ENCODE data around the gene FES. TPM values are rescaled to one million over a fixed set of nuclear protein-coding genes. Genes with fewer than 3 reads are reported as not detected.
"Not testable (repeated sequence)": the region's sequence is repeated elsewhere in the genome, so short reads cannot be mapped to it uniquely, and the experiment has no call there.

The FES gene
- total and polyA plus RNA-seq, 2 donors (not counting 1 experiment from before 2014, with no cell fraction given), result 5.5 to 31.2 TPM

DNA sequence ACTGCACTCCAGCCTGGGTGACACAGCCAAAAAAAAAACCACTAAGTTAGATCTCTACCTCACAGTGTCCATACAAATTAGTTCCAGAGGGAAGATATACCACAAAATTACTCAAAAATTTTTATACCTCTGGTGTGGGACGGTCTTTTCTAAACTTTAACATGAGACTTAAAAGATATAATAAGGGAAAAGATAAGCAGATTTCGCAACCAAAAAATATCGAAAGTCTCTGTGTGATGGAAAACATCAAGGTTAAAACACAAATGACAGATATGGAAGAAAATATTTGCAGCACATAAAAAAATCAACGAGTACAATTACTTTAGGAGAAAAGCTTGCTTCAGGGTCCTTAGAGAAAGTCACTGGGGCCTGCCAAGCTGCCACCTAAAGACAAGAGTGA, 37.6 kb downstream of the FES start:
- H3K4me3 ChIP-seq (replicated peaks in 1 of 4; ENCODE audit: control extremely low read depth in 1 of 4, insufficient read depth in 1 of 4, low read depth in 3 of 4, low read length in 4 of 4), result no peak overlapping the region
- no peaks in the 10 kb centered on the region for H3K79me2 ChIP-seq (ENCODE audit: control insufficient read depth, insufficient read depth, low read length)
- no peak overlapping the region for H3K9ac ChIP-seq (ENCODE audit: insufficient read depth, low read length)
- no peak for DNase-seq (ENCODE audit: low read depth in 2 of 2)
- H3K9me3 ChIP-seq (ENCODE audit: control insufficient read depth, insufficient read depth, low read depth, low read length), result no peaks in the 10 kb centered on the region
- TF ChIP-seq EZH2 (IDR thresholded peaks at IDR 0.05; ENCODE audit: low read length, missing control alignments), result no peak
- TF ChIP-seq, protein P1, sequence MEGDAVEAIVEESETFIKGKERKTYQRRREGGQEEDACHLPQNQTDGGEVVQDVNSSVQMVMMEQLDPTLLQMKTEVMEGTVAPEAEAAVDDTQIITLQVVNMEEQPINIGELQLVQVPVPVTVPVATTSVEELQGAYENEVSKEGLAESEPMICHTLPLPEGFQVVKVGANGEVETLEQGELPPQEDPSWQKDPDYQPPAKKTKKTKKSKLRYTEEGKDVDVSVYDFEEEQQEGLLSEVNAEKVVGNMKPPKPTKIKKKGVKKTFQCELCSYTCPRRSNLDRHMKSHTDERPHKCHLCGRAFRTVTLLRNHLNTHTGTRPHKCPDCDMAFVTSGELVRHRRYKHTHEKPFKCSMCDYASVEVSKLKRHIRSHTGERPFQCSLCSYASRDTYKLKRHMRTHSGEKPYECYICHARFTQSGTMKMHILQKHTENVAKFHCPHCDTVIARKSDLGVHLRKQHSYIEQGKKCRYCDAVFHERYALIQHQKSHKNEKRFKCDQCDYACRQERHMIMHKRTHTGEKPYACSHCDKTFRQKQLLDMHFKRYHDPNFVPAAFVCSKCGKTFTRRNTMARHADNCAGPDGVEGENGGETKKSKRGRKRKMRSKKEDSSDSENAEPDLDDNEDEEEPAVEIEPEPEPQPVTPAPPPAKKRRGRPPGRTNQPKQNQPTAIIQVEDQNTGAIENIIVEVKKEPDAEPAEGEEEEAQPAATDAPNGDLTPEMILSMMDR (conservative IDR thresholded peaks at IDR 0.05 in 1 of 2, IDR thresholded peaks at IDR 0.05 in 1 of 2; ENCODE audit: low read depth in 1 of 2, low read length in 2 of 2), result no peak
- H3K27me3 ChIP-seq (ENCODE audit: control insufficient read depth, insufficient read depth, low read length), result no peaks in the 10 kb centered on the region
- no peak overlapping the region for H3K27ac ChIP-seq (ENCODE audit: insufficient read depth, low read length)
- H3K4me1 ChIP-seq (ENCODE audit: control insufficient read depth, extremely low read depth, insufficient read depth, low read length), result no peaks in the 10 kb centered on the region
- peaks cover 15% of the 10 kb centered on the region for H3K36me3 ChIP-seq (ENCODE audit: control insufficient read depth, insufficient read depth, low read length)
- H2AFZ ChIP-seq (ENCODE audit: low read length), result no peak overlapping the region
- no peaks in the 10 kb centered on the region for H4K20me1 ChIP-seq (ENCODE audit: control insufficient read depth, extremely low read depth, insufficient read depth, low read length)
- no peak overlapping the region for H3K4me2 ChIP-seq (ENCODE audit: extremely low read depth, insufficient read depth, low read length)

DNA sequence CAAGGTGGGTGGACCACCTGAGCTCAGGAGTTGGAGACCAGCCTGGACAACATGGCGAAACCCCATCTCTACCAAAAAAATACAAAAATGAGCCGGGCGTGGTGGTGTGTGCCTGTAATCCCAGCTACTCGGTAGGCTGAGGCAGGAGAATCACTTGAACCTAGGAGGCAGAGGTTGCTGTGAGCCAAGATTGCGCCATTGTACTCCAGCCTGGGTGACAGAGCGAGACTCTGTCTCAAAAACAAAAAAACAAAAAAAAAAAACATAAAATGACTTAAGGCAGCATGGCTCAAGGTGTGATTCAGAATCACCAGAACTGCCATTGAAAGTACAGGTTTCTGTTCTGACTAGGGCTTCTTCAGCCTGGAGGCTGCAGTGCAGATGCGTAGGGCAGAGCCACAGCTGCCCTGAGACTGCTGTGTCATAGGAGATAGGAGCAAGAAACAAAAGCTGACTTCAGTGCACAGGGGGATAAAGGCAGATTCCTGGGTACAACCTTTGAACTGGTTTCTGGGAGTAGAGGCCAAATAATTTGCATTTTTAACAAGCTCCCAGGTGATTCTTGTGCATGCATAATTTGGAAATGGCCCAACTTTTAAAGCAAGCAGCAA, 38.5 kb downstream of the FES start:
- not testable (repeated sequence) for H3K4me2 ChIP-seq (ENCODE audit: extremely low read depth, insufficient read depth, low read length); H3K27ac ChIP-seq (ENCODE audit: insufficient read depth, low read length); H2AFZ ChIP-seq (ENCODE audit: low read length); H3K4me3 ChIP-seq (replicated peaks in 1 of 4; ENCODE audit: control extremely low read depth in 1 of 4, insufficient read depth in 1 of 4, low read depth in 3 of 4, low read length in 4 of 4); H3K9me3 ChIP-seq (ENCODE audit: control insufficient read depth, insufficient read depth, low read depth, low read length); H3K9ac ChIP-seq (ENCODE audit: insufficient read depth, low read length); H3K79me2 ChIP-seq (ENCODE audit: control insufficient read depth, insufficient read depth, low read length); H3K4me1 ChIP-seq (ENCODE audit: control insufficient read depth, extremely low read depth, insufficient read depth, low read length); DNase-seq (ENCODE audit: low read depth in 2 of 2); H3K27me3 ChIP-seq (ENCODE audit: control insufficient read depth, insufficient read depth, low read length); H4K20me1 ChIP-seq (ENCODE audit: control insufficient read depth, extremely low read depth, insufficient read depth, low read length)
- H3K36me3 ChIP-seq (ENCODE audit: control insufficient read depth, insufficient read depth, low read length), result peaks cover 10% of the 10 kb centered on the region

DNA sequence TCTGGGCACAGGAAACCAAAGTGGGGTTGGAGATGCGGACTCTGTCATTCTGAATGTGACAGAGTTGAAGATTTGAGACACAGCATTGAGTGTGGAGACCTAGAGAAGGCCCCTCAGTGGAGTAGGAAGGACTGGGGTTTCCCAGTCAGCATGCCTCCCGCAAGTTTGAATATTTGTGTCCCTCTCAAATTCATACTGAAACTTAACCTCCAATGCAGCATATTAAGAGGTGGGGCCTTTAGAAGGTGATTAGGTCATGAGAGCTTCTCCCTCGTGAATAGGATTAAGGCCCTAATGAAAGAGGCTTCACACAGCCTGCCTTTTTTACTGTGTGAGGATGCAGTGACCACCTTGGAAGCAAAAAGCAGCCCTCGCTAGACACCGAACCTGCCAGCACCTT, 40.1 kb downstream of the FES start:
- no peaks in the 10 kb centered on the region for H3K9me3 ChIP-seq (ENCODE audit: control insufficient read depth, insufficient read depth, low read depth, low read length)
- no peaks in the 10 kb centered on the region for H3K27me3 ChIP-seq (ENCODE audit: control insufficient read depth, insufficient read depth, low read length)
- no peak for DNase-seq (ENCODE audit: low read depth in 2 of 2)
- H3K27ac ChIP-seq (ENCODE audit: insufficient read depth, low read length), result no peak overlapping the region
- H3K79me2 ChIP-seq (ENCODE audit: control insufficient read depth, insufficient read depth, low read length), result no peaks in the 10 kb centered on the region
- no peaks in the 10 kb centered on the region for H4K20me1 ChIP-seq (ENCODE audit: control insufficient read depth, extremely low read depth, insufficient read depth, low read length)
- no peak overlapping the region for H3K4me3 ChIP-seq (replicated peaks in 1 of 4; ENCODE audit: control extremely low read depth in 1 of 4, insufficient read depth in 1 of 4, low read depth in 3 of 4, low read length in 4 of 4)
- peaks cover 7% of the 10 kb centered on the region for H3K36me3 ChIP-seq (ENCODE audit: control insufficient read depth, insufficient read depth, low read length)
- TF ChIP-seq EZH2 (IDR thresholded peaks at IDR 0.05; ENCODE audit: low read length, missing control alignments), result no peak
- TF ChIP-seq, protein P1 (conservative IDR thresholded peaks at IDR 0.05 in 1 of 2, IDR thresholded peaks at IDR 0.05 in 1 of 2; ENCODE audit: low read depth in 1 of 2, low read length in 2 of 2), result no peak
- H3K9ac ChIP-seq (ENCODE audit: insufficient read depth, low read length), result no peak overlapping the region
- H3K4me1 ChIP-seq (ENCODE audit: control insufficient read depth, extremely low read depth, insufficient read depth, low read length), result no peaks in the 10 kb centered on the region
- H2AFZ ChIP-seq (ENCODE audit: low read length), result no peak overlapping the region
- no peak overlapping the region for H3K4me2 ChIP-seq (ENCODE audit: extremely low read depth, insufficient read depth, low read length)

DNA sequence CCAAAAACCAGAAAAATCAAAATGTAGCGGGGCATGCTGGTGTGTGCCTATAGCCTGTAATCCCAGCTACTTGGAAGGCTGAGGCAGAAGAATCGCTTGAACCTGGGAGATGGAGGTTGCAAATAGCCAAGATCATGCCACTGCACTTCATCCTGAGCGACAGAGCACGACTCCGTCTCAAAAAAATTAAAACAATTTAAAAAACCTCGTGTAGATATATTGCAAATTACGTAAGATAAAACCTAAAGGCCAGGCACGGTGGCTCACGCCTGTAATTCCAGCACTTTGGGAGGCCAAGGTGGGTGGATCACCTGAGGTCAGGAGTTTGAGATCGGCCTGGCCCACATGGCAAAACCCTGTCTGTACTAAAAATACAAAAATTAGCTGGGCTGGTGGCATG, 42.5 kb downstream of the FES start:
- not testable (repeated sequence) for H3K27me3 ChIP-seq (ENCODE audit: control insufficient read depth, insufficient read depth, low read length); H3K27ac ChIP-seq (ENCODE audit: insufficient read depth, low read length); H3K4me3 ChIP-seq (replicated peaks in 1 of 4; ENCODE audit: control extremely low read depth in 1 of 4, insufficient read depth in 1 of 4, low read depth in 3 of 4, low read length in 4 of 4); H3K9ac ChIP-seq (ENCODE audit: insufficient read depth, low read length); H2AFZ ChIP-seq (ENCODE audit: low read length); DNase-seq (ENCODE audit: low read depth in 2 of 2); H3K9me3 ChIP-seq (ENCODE audit: control insufficient read depth, insufficient read depth, low read depth, low read length); H3K4me1 ChIP-seq (ENCODE audit: control insufficient read depth, extremely low read depth, insufficient read depth, low read length); H3K4me2 ChIP-seq (ENCODE audit: extremely low read depth, insufficient read depth, low read length); H3K36me3 ChIP-seq (ENCODE audit: control insufficient read depth, insufficient read depth, low read length); H4K20me1 ChIP-seq (ENCODE audit: control insufficient read depth, extremely low read depth, insufficient read depth, low read length); H3K79me2 ChIP-seq (ENCODE audit: control insufficient read depth, insufficient read depth, low read length)

DNA sequence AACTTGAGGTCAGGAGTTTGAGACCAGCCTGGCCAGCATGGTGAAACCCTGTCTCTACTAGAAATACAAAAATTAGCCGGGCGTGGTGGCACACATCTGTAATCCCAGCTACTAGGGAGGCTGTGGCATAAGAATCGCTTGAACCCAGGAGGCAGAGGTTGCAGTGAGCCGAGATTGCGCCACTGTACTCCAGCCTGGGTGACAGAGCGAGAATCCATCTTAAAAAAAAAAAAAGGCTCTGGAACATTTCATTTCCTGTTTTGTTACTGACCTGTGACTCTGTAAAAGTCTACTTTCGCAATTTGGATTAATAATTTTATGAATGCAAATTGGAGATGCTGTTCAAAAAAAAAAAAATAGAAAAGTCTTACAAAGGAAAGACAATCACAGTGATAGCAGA, 43.8 kb downstream of the FES start:
- not testable (repeated sequence) for H3K9ac ChIP-seq (ENCODE audit: insufficient read depth, low read length); H4K20me1 ChIP-seq (ENCODE audit: control insufficient read depth, extremely low read depth, insufficient read depth, low read length); H3K4me2 ChIP-seq (ENCODE audit: extremely low read depth, insufficient read depth, low read length); H2AFZ ChIP-seq (ENCODE audit: low read length); H3K79me2 ChIP-seq (ENCODE audit: control insufficient read depth, insufficient read depth, low read length); H3K36me3 ChIP-seq (ENCODE audit: control insufficient read depth, insufficient read depth, low read length); DNase-seq (ENCODE audit: low read depth in 2 of 2); H3K4me1 ChIP-seq (ENCODE audit: control insufficient read depth, extremely low read depth, insufficient read depth, low read length); H3K27ac ChIP-seq (ENCODE audit: insufficient read depth, low read length); H3K4me3 ChIP-seq (replicated peaks in 1 of 4; ENCODE audit: control extremely low read depth in 1 of 4, insufficient read depth in 1 of 4, low read depth in 3 of 4, low read length in 4 of 4); H3K9me3 ChIP-seq (ENCODE audit: control insufficient read depth, insufficient read depth, low read depth, low read length); H3K27me3 ChIP-seq (ENCODE audit: control insufficient read depth, insufficient read depth, low read length)
